Activated CD4-positive, alpha-beta T cell treated with anti-CD3 and anti-CD28 coated beads for 36 hours (primary cell): ENCODE data around the gene ALKBH1. TPM values are rescaled to one million over a fixed set of nuclear protein-coding genes. Genes with fewer than 3 reads are reported as not detected.
"Not testable (repeated sequence)": the region's sequence is repeated elsewhere in the genome, so short reads cannot be mapped to it uniquely, and the experiment has no call there.

Experiments used
- ATAC-seq: fragments of 200-7000 bp; cut with Tn5 transposase; one replicate; pipeline ENCODE4 v1.10.0; 2021; ENCODE audit warnings: mild to moderate bottlenecking, moderate library complexity
- CTCF ChIA-PET: fragments of 350-600 bp; sonication (Branson Sonifier 250); formaldehyde crosslinking; loops from one replicate; lab custom pipeline; 2021; ENCODE audit warnings: antibody characterized with exemption; lab: Charles Lee
- POLR2A ChIA-PET: fragments of 350-600 bp; sonication (Branson Sonifier 250); formaldehyde crosslinking; loops from one replicate; lab custom pipeline; 2021; ENCODE audit warnings: antibody characterized with exemption, inconsistent platforms; lab: Charles Lee
- DNase-seq: peaks from one replicate; pipeline ENCODE4 v3.0.0-alpha.2; 2020
- H3K27ac Mint-ChIP-seq: one replicate; pipeline ENCODE4 v1.8.0; 2021; ENCODE audit warnings: mixed read lengths
- H3K27me3 Mint-ChIP-seq: one replicate; pipeline ENCODE4 v1.8.0; 2021; ENCODE audit warnings: mixed read lengths
- H3K36me3 Mint-ChIP-seq: one replicate; pipeline ENCODE4 v1.8.0; 2021; ENCODE audit warnings: low read depth, mixed read lengths
- H3K4me1 Mint-ChIP-seq: one replicate; pipeline ENCODE4 v1.8.0; 2021; ENCODE audit warnings: mixed read lengths
- H3K4me3 Mint-ChIP-seq: one replicate; pipeline ENCODE4 v1.8.0; 2021; ENCODE audit warnings: mild to moderate bottlenecking, moderate library complexity, mixed read lengths
- H3K9me3 Mint-ChIP-seq: one replicate; pipeline ENCODE4 v1.8.0; 2021; ENCODE audit warnings: low read depth, mixed read lengths
- intact Hi-C, 2 experiments: fragments of 100-400 bp; cut with DNase I in 1 of 2; cut with micrococcal nuclease in 1 of 2; formaldehyde crosslinking; loops; one replicate each; pipeline versions ENCODE4 v1.14.2 to v1.15.1; 2022 to 2024; cut with DNase I, micrococcal nuclease
- total RNA-seq, 2 experiments: library from RNA; stranded (reverse); gene quantifications; one replicate each; pipeline ENCODE4 v1.2.3, GENCODE V29; 2021

The ALKBH1 gene
- total RNA-seq, 2 experiments from 2014 or later = 16.3 to 16.8 TPM

GRCh38 chr14:77673193-77673592 is 34.6 kb downstream of the ALKBH1 start:
- Mint-ChIP-seq H3K27me3 (no peaks in the 10 kb centered on the region), H3K4me3 (no peak overlapping the region), H3K4me1 (peaks cover under 1% of the 10 kb centered on the region), H3K27ac (no peak overlapping the region), H3K9me3 (no peaks in the 10 kb centered on the region), H3K36me3 (peaks cover 32% of the 10 kb centered on the region)
- intact Hi-C loops = no loop called here
- ATAC-seq = no peak
- DNase-seq = no peak
- ChIA-PET CTCF (no interaction called here), POLR2A (no interaction called here)

- intact Hi-C loops = no loop called here
- ChIA-PET POLR2A (no interaction called here), CTCF (interaction anchor here (0.6 kb wide), 1 partner anchor 515 kb away, joined by 3 read pairs; no protein-coding TSS in a partner anchor)
- Mint-ChIP-seq H3K27me3 (no peaks in the 10 kb centered on the region), H3K27ac (no peak overlapping the region), H3K9me3 (no peaks in the 10 kb centered on the region), H3K4me3 (no peak overlapping the region), H3K36me3 (peaks cover 3% of the 10 kb centered on the region), H3K4me1 (peaks cover 3% of the 10 kb centered on the region)
- DNase-seq (no peak), ATAC-seq (no peak)
These were observed 40.5 kb downstream of the ALKBH1 start for GRCh38 chr14:77667331-77667730.

GRCh38 chr14:77663293-77663692 is 44.5 kb downstream of the ALKBH1 start:
- peaks cover 3% of the 10 kb centered on the region for H3K4me1 Mint-ChIP-seq
- intact Hi-C loops = no loop called here
- POLR2A ChIA-PET = no interaction called here
- H3K9me3 Mint-ChIP-seq = no peaks in the 10 kb centered on the region
- H3K36me3 Mint-ChIP-seq = no peaks in the 10 kb centered on the region
- CTCF ChIA-PET = interaction anchor here (1.0 kb wide), 1 partner anchor 9 kb away, joined by 3 read pairs; no protein-coding TSS in a partner anchor
- ATAC-seq (peak; percentile 91), DNase-seq (no peak)
- H3K4me3 Mint-ChIP-seq = no peak overlapping the region
- H3K27me3 Mint-ChIP-seq = no peaks in the 10 kb centered on the region
- no peak overlapping the region for H3K27ac Mint-ChIP-seq

- intact Hi-C loops, H3K4me3 Mint-ChIP-seq, DNase-seq, H3K4me1 Mint-ChIP-seq, ATAC-seq, H3K27me3 Mint-ChIP-seq, CTCF ChIA-PET, H3K9me3 Mint-ChIP-seq, H3K36me3 Mint-ChIP-seq, H3K27ac Mint-ChIP-seq, POLR2A ChIA-PET: not testable (repeated sequence)
These were observed 46.3 kb downstream of the ALKBH1 start for GRCh38 chr14:77661562-77661961.

GRCh38 chr14:77660754-77661153 is 47.1 kb downstream of the ALKBH1 start:
- no peaks in the 10 kb centered on the region for H3K27me3 Mint-ChIP-seq
- H3K9me3 Mint-ChIP-seq = no peaks in the 10 kb centered on the region
- DNase-seq (no peak), ATAC-seq (no peak)
- ChIA-PET CTCF (no interaction called here), POLR2A (no interaction called here)
- peaks cover 3% of the 10 kb centered on the region for H3K4me1 Mint-ChIP-seq
- no peak overlapping the region for H3K4me3 Mint-ChIP-seq
- intact Hi-C loops = no loop called here
- no peak overlapping the region for H3K27ac Mint-ChIP-seq
- H3K36me3 Mint-ChIP-seq = no peaks in the 10 kb centered on the region

GRCh38 chr14:77659831-77660230 is 48.0 kb downstream of the ALKBH1 start:
- intact Hi-C loops = loop anchor here in 1 of 2 experiments (10.0 kb wide), 1 partner anchor 905 kb away; no protein-coding TSS in a partner anchor
- Mint-ChIP-seq H3K27ac (no peak overlapping the region), H3K27me3 (no peaks in the 10 kb centered on the region), H3K36me3 (no peaks in the 10 kb centered on the region), H3K9me3 (no peaks in the 10 kb centered on the region), H3K4me3 (no peak overlapping the region), H3K4me1 (peaks cover 3% of the 10 kb centered on the region)
- ChIA-PET POLR2A (no interaction called here), CTCF (no interaction called here)
- no peak for DNase-seq
- no peak for ATAC-seq

GRCh38 chr14:77657280-77657679 is 50.5 kb downstream of the ALKBH1 start:
- ATAC-seq (no peak), DNase-seq (no peak)
- no peaks in the 10 kb centered on the region for H3K36me3 Mint-ChIP-seq
- ChIA-PET POLR2A (no interaction called here), CTCF (no interaction called here)
- intact Hi-C loops = loop anchor here in 1 of 2 experiments (10.0 kb wide), 1 partner anchor 908 kb away; no protein-coding TSS in a partner anchor
- no peak overlapping the region for H3K27ac Mint-ChIP-seq
- no peak overlapping the region for H3K4me3 Mint-ChIP-seq
- no peaks in the 10 kb centered on the region for H3K9me3 Mint-ChIP-seq
- no peaks in the 10 kb centered on the region for H3K27me3 Mint-ChIP-seq
- no peaks in the 10 kb centered on the region for H3K4me1 Mint-ChIP-seq

GRCh38 chr14:77654001-77654441 is 53.8 kb downstream of the ALKBH1 start:
- CTCF ChIA-PET = interaction anchor here (0.7 to 1.4 kb wide), 2 partner anchors 36 to 306 kb away, joined by 3 read pairs; no protein-coding TSS in a partner anchor
- intact Hi-C loops = loop anchor here in 1 of 2 experiments (10.0 kb wide), 1 partner anchor 911 kb away; no protein-coding TSS in a partner anchor
- no peak for DNase-seq
- no peak for ATAC-seq
- no peaks in the 10 kb centered on the region for H3K27me3 Mint-ChIP-seq
- no peak overlapping the region for H3K4me3 Mint-ChIP-seq
- no peaks in the 10 kb centered on the region for H3K9me3 Mint-ChIP-seq
- POLR2A ChIA-PET = no interaction called here
- H3K36me3 Mint-ChIP-seq = no peaks in the 10 kb centered on the region
- H3K27ac Mint-ChIP-seq = no peak overlapping the region
- no peaks in the 10 kb centered on the region for H3K4me1 Mint-ChIP-seq

- no peak overlapping the region for H3K27ac Mint-ChIP-seq
- intact Hi-C loops = no loop called here
- no peaks in the 10 kb centered on the region for H3K9me3 Mint-ChIP-seq
- H3K27me3 Mint-ChIP-seq = no peaks in the 10 kb centered on the region
- no peak overlapping the region for H3K4me3 Mint-ChIP-seq
- H3K36me3 Mint-ChIP-seq = no peaks in the 10 kb centered on the region
- ATAC-seq = no peak
- DNase-seq = no peak
- H3K4me1 Mint-ChIP-seq = no peaks in the 10 kb centered on the region
- CTCF ChIA-PET = no interaction called here
- POLR2A ChIA-PET = no interaction called here
These were observed 58.5 kb downstream of the ALKBH1 start for GRCh38 chr14:77649326-77649725.

GRCh38 chr14:77648520-77649200 is 59.2 kb downstream of the ALKBH1 start:
- H3K4me1 Mint-ChIP-seq = no peaks in the 10 kb centered on the region
- no peak for DNase-seq

GRCh38 chr14:77647853-77648252 is 60.0 kb downstream of the ALKBH1 start:
- H3K36me3 Mint-ChIP-seq = no peaks in the 10 kb centered on the region
- no peaks in the 10 kb centered on the region for H3K4me1 Mint-ChIP-seq
- H3K4me3 Mint-ChIP-seq = no peak overlapping the region
- ChIA-PET CTCF (no interaction called here), POLR2A (no interaction called here)
- no peaks in the 10 kb centered on the region for H3K27me3 Mint-ChIP-seq
- ATAC-seq (no peak), DNase-seq (no peak)
- no peaks in the 10 kb centered on the region for H3K9me3 Mint-ChIP-seq
- no peak overlapping the region for H3K27ac Mint-ChIP-seq
- intact Hi-C loops = no loop called here

More at GRCh38 chr14:77648520-77649200, 59.2 kb downstream of the ALKBH1 start:
- Mint-ChIP-seq H3K27ac (no peak overlapping the region), H3K4me3 (no peak overlapping the region), H3K9me3 (no peaks in the 10 kb centered on the region), H3K27me3 (no peaks in the 10 kb centered on the region), H3K36me3 (no peaks in the 10 kb centered on the region)
- POLR2A ChIA-PET = no interaction called here
- CTCF ChIA-PET = no interaction called here
- ATAC-seq = no peak
- intact Hi-C loops = no loop called here

GRCh38 chr14:77646907-77647306 is 60.9 kb downstream of the ALKBH1 start:
- Mint-ChIP-seq H3K36me3 (no peaks in the 10 kb centered on the region), H3K4me3 (no peak overlapping the region), H3K9me3 (no peaks in the 10 kb centered on the region), H3K27me3 (no peaks in the 10 kb centered on the region), H3K4me1 (peaks cover 7% of the 10 kb centered on the region), H3K27ac (no peak overlapping the region)
- intact Hi-C loops = no loop called here
- POLR2A ChIA-PET = no interaction called here
- ATAC-seq (no peak), DNase-seq (no peak)
- CTCF ChIA-PET = interaction anchor here (0.6 kb wide), 1 partner anchor 103 kb away, joined by 3 read pairs; no protein-coding TSS in a partner anchor
